Stimulated activated CD8-positive, alpha-beta memory T cell treated with anti-CD3 and anti-CD28 coated beads, Interleukin-7, amount 100 ng/mL, for 4 hours (primary cell): ENCODE data around the gene PRRG4.
"Not testable (repeated sequence)": the region's sequence is repeated elsewhere in the genome, so short reads cannot be mapped to it uniquely, and the experiment has no call there.

Experiments
- DNase-seq, 2 donors: peaks; one replicate each; pipeline ENCODE4 v3.0.0-alpha.2; 2020; ENCODE audit warnings: low read depth in 2 of 2

Gene PRRG4

GRCh38 chr11:32830796-32831195 is 1.1 kb downstream of the PRRG4 start:
- no peak for DNase-seq

DNA sequence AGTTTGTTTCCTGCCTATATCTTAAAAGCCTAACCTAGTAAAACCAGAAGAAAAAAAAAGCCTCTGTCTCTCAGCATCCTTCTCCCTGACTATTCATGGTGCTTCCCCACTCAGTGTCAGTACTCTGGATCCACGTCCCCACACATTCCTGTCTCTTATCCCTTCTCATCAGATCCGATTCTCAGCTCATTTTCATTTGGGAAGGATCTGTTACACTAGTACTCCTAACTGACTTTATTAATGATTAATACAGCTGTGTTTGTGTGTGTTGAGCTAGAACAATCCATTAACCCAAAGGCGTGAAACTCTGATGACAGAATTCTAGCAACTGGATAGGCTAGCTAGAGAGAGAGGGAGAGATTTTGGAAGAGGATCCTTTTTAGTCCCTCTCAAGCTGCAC is 1.5 kb downstream of the PRRG4 start:
- no peak for DNase-seq

DNA sequence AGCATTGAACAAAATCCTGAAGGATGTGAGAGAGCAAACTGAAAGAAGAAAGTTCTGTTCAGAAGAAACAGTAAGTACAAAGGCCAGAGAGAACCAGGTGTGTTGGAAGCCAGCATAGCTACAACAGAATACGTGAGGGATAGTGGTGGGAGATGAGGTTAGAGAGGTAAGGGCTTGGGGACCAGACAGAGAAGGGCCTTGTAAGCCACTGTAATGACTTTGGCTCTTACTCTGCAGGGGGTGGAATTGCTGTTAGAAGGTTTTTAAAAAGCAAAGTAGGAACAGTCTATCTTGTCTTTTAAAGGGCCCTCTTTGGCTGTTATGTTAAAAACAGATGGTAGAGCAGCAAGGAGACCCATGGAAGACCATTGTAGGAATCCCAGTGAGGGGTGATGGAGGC is 4.2 kb downstream of the PRRG4 start:
- no peak for DNase-seq

- no peak for DNase-seq
Observed at GRCh38 chr11:32836946-32837345, 7.2 kb downstream of the PRRG4 start.

DNA sequence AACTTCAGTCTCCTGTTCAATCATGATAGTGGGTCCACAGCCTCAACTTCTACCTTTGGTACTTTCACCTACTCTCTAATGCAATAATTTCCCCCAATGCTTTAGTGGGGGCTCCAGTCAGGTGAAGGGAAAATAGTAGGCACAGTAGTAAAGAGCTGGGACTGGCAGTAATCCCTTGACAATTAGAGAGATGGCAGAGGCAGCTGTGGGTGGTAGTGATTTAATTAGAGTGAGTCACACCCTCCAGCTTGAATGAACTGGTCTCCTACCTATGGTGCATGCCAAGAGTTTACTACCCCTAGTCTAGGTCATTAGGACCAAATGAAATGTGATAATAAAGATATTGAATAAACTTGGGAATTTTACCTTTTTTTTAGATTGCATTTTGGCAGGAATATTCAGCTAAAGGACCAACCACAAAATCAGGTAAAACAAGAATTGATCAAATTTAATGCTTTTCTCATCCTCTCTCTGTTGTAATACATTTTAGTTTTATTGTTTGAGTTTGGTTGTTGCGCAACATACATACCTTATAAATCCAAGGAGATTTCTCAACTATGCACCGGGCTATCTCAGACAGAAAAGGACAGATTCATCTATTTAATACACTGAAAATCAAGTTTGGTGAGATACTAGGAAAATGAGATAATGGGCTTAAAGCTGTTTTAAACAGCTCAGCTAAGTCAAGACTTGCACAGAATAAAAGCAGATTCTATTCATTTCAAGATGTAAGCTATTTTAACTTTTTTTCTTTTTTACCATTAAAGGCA is 9.0 kb downstream of the PRRG4 start:
- no peak for DNase-seq

GRCh38 chr11:32839308-32839707 is 9.6 kb downstream of the PRRG4 start:
- no peak for DNase-seq

- DNase-seq, result no peak
Observed at GRCh38 chr11:32840587-32840986, 10.9 kb downstream of the PRRG4 start.

GRCh38 chr11:32843544-32843943 is 13.8 kb downstream of the PRRG4 start:
- DNase-seq, result no peak

- DNase-seq, result no peak
Observed at GRCh38 chr11:32847511-32847910, 17.8 kb downstream of the PRRG4 start.

GRCh38 chr11:32849761-32850160 is 20.0 kb downstream of the PRRG4 start:
- DNase-seq, result no peak

DNA sequence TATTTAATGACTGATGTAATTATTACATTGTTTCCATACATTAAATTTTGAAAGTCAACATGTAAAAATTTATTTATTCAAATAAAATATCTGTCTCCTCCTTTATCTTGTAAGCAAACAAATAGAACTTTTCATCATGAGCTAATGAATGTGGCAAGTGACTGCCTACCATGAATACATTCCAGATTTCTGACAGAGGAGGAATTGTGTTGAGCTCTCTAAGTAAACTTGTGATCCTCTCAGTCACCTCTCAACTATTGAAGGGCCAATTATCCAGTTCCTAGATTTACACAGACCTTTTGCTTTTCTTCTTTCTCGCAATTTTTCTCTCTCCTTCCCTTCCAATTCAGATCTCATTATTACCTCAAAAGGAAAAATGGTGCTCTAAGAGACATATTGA is 21.5 kb downstream of the PRRG4 start:
- DNase-seq, result no peak

- DNase-seq, result no peak
Observed at GRCh38 chr11:32852207-32852606, 22.5 kb downstream of the PRRG4 start.

- DNase-seq, result no peak
Observed at GRCh38 chr11:32855601-32856000, 25.9 kb downstream of the PRRG4 start.

GRCh38 chr11:32858731-32859130 is 29.0 kb downstream of the PRRG4 start:
- DNase-seq, result no peak

- no peak for DNase-seq
Observed at GRCh38 chr11:32861850-32862577, 32.3 kb downstream of the PRRG4 start.

DNA sequence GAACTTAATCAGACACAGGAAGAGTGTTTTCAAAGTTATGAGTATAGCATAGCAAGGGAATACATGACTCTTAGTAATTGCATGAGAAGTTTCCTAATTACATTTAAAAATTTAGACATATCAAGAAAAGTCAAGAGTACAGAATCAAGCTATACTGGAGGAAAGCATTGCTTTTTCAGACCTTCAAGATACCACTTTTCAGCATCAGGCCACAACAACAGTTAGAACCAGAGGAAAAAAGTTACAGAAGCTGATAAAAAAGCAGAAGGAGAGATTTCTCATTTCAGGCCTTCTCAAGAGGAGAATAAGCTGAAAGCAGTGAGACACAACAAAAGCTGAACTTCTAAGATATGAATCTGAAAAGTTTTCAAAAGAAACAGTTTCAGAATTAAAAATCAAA is 34.8 kb downstream of the PRRG4 start:
- no peak for DNase-seq

DNA sequence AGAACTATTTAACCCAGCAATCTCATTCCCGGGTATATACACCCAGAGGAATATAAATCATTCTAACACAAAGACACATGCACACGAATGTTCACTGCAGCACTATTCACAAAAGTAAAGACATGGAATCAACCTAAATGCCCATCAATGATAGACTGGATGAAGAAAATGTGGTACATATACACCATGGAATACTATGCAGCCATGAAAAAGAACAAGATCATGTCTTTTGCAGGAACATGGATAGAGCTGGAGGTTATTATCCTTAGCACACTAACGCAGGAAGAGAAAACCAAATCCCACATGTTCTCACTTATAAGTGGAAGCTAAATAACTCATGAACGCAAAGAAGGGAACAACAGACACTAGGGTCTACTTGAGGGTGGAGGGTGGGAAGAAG is 39.0 kb downstream of the PRRG4 start:
- not testable (repeated sequence) for DNase-seq

GRCh38 chr11:32870676-32871075 is 40.9 kb downstream of the PRRG4 start:
- no peak for DNase-seq

- no peak for DNase-seq
Observed at GRCh38 chr11:32874132-32874531, 44.4 kb downstream of the PRRG4 start.

DNA sequence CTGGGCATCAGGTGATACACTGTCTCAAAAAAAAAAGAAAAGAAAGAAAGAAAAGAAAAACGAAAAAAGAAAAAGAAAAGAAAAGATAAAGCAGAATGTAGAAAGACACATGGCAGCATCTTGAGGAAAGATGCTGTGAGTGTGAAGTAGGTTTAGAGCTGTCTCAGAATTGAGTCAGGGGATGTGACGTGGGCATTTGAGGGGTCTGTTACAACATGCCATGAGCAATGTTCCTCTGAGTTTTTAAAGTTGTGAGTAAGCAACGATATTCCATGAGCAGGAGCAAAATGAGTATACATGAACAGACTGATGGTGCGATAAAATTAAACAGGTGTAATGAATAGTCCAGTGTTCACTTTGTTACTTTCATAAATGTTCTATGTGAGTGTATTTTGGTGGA is 51.6 kb downstream of the PRRG4 start:
- DNase-seq, result no peak

GRCh38 chr11:32883421-32883820 is 53.7 kb downstream of the PRRG4 start:
- no peak for DNase-seq

DNA sequence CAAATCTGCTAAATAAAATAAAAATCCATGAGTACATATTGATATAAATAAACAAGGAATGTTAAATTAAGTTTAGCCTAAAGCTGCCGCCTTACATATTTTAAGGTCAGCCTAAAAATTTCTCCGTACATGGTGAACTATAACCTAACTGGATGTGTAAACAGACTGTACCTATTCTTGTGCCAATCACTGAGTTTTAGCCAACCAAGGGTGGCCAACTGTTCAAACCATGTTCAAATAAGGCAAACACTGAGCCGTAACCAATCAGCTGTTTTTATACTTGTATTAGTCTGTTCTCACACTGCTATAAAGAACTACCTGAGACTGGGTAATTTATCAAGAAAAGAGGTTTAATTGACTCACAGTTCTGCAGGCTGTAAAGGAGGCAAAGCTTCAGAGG is 54.3 kb downstream of the PRRG4 start:
- no peak for DNase-seq

DNA sequence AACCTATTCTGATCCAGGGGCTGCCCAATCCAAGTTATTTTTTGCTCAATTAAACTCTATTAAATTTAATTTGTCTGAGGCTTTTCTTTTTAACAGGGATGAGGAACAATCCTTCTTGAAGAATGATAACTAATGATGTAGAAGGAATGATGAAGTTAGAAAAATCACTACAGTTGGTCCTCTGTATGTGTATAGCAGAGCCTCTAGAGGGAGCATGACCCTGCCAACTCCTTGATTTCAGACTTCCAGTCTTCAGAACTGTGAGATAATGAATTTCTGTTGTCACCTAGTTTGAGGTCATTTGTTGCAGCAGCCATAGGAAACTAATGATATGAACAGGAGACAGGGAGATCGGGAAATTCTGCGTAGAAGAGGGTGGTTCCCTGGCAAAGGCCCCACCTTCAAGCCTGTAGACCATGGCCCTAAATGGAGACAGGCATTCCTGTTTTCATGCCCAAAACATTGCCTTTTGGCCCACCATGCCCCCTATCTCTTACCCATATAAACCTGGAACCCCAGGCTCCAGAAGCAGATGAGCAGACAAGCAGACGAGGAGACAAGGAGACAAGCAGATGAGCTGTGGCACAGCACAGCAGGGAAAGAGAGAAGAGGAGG is 55.1 kb downstream of the PRRG4 start:
- no peak for DNase-seq
